H9 (cell line): Measurements from ENCODE around the gene SCEL. TPM values are rescaled to one million over a fixed set of nuclear protein-coding genes. Genes with fewer than 3 reads are reported as not detected.

Experiments
- DNase-seq: peaks from one replicate; pipeline ENCODE4 v3.0.0-alpha.2; 2017
- H2AFZ ChIP-seq: one replicate; pipeline ENCODE4 v1.6.1; 2013; ENCODE audit warnings: mild to moderate bottlenecking, low read length, control low read depth, moderate library complexity
- H2AK5ac ChIP-seq: 2 replicates; pipeline ENCODE4 v1.6.1; 2013; ENCODE audit warnings: low read length, control low read depth, mixed read lengths; ENCODE audit not compliant: insufficient read length
- H2BK120ac ChIP-seq: one replicate; pipeline ENCODE4 v1.6.1; 2013; ENCODE audit warnings: low read depth, mild to moderate bottlenecking, low read length, control low read depth, inconsistent platforms; ENCODE audit not compliant: poor library complexity, severe bottlenecking
- H2BK12ac ChIP-seq: 2 replicates; pipeline ENCODE4 v1.6.1; 2013; ENCODE audit warnings: low read length, control low read depth, mixed read lengths, low read depth; ENCODE audit not compliant: insufficient read length
- H2BK15ac ChIP-seq: 2 replicates; pipeline ENCODE4 v1.6.1; 2013; ENCODE audit warnings: low read depth, low read length, control low read depth
- H2BK20ac ChIP-seq: one replicate; pipeline ENCODE4 v1.6.1; 2013; ENCODE audit warnings: low read depth, mild to moderate bottlenecking, low read length, control low read depth, inconsistent platforms; ENCODE audit not compliant: poor library complexity, severe bottlenecking
- H2BK5ac ChIP-seq: 2 replicates; pipeline ENCODE4 v1.6.1; 2013; ENCODE audit warnings: low read length, control low read depth, mixed read lengths; ENCODE audit not compliant: insufficient read length
- H3K14ac ChIP-seq: 2 replicates; pipeline ENCODE4 v1.6.1; 2013; ENCODE audit warnings: low read length, control low read depth; ENCODE audit not compliant: insufficient read depth
- H3K18ac ChIP-seq: 2 replicates; pipeline ENCODE4 v1.6.1; 2013; ENCODE audit warnings: low read depth, mild to moderate bottlenecking, mixed read lengths, low read length, control low read depth; ENCODE audit not compliant: insufficient read length
- H3K23ac ChIP-seq: 2 replicates; pipeline ENCODE4 v1.6.1; 2013; ENCODE audit warnings: low read length, control low read depth, mixed read lengths, low read depth; ENCODE audit not compliant: insufficient read length
- H3K23me2 ChIP-seq: 2 replicates; pipeline ENCODE4 v1.6.1; 2013; ENCODE audit warnings: low read depth, mild to moderate bottlenecking, mixed read lengths, low read length, control low read depth; ENCODE audit not compliant: insufficient read length, poor library complexity, severe bottlenecking
- H3K27ac ChIP-seq: 2 replicates; pipeline ENCODE4 v1.5.1; 2013; ENCODE audit warnings: low read length, control low read depth, mixed read lengths, low read depth; ENCODE audit not compliant: insufficient read length
- H3K27me3 ChIP-seq: 2 replicates; pipeline ENCODE4 v1.6.1; 2013; ENCODE audit warnings: low read length, control low read depth, inconsistent platforms; ENCODE audit not compliant: insufficient read depth
- H3K4ac ChIP-seq: 2 replicates; pipeline ENCODE4 v1.6.1; 2013; ENCODE audit warnings: low read depth, mild to moderate bottlenecking, control low read depth, inconsistent platforms, low read length, moderate library complexity
- H3K4me1 ChIP-seq: 2 replicates; pipeline ENCODE4 v1.6.1; 2013; ENCODE audit warnings: low read length, control low read depth, inconsistent platforms; ENCODE audit not compliant: insufficient read depth
- H3K4me2 ChIP-seq: 2 replicates; pipeline ENCODE4 v1.6.1; 2013; ENCODE audit warnings: low read length, control low read depth, mixed read lengths; ENCODE audit not compliant: insufficient read length, insufficient read depth
- H3K56ac ChIP-seq: 2 replicates; pipeline ENCODE4 v1.6.1; 2013; ENCODE audit warnings: low read depth, mild to moderate bottlenecking, mixed read lengths, low read length, control low read depth; ENCODE audit not compliant: insufficient read length
- H3K79me1 ChIP-seq: 2 replicates; pipeline ENCODE4 v1.6.1; 2013; ENCODE audit warnings: low read depth, mild to moderate bottlenecking, moderate library complexity, low read length, control low read depth, inconsistent platforms; ENCODE audit not compliant: insufficient read depth, poor library complexity, severe bottlenecking
- H3K79me2 ChIP-seq: 2 replicates; pipeline ENCODE4 v1.6.1; 2013; ENCODE audit warnings: low read length, control low read depth, inconsistent platforms; ENCODE audit not compliant: insufficient read depth
- H3K9ac ChIP-seq: 2 replicates; pipeline ENCODE4 v1.6.1; 2013; ENCODE audit warnings: low read length, control low read depth, mixed read lengths; ENCODE audit not compliant: insufficient read length; ENCODE audit errors: extremely low read depth
- H3K9me3 ChIP-seq: one replicate; pipeline ENCODE4 v1.6.1; 2013; ENCODE audit warnings: low read depth, low read length, inconsistent platforms; ENCODE audit not compliant: control insufficient read depth
- H3T11ph ChIP-seq: one replicate; pipeline ENCODE4 v1.6.1; 2013; ENCODE audit warnings: mild to moderate bottlenecking, low read length, control low read depth, inconsistent platforms
- H4K20me1 ChIP-seq: one replicate; pipeline ENCODE4 v1.6.1; 2013; ENCODE audit not compliant: control insufficient read depth, insufficient read length, insufficient read depth
- H4K5ac ChIP-seq: 2 replicates; pipeline ENCODE4 v1.6.1; 2013; ENCODE audit warnings: low read depth, mild to moderate bottlenecking, mixed read lengths, low read length, control low read depth; ENCODE audit not compliant: insufficient read length
- H4K8ac ChIP-seq: replicated peaks from 2 replicates; pipeline ENCODE4 v1.6.1; 2013; ENCODE audit warnings: low read length, control low read depth, mixed read lengths, low read depth; ENCODE audit not compliant: insufficient read length
- H4K91ac ChIP-seq: 2 replicates; pipeline ENCODE4 v1.6.1; 2013; ENCODE audit warnings: low read depth, mild to moderate bottlenecking, moderate library complexity, mixed read lengths, low read length, control low read depth; ENCODE audit not compliant: insufficient read length
- H3K27ac Mint-ChIP-seq, 3 experiments: 2 replicates in 2 of 3; 3 replicates in 1 of 3; pipeline ENCODE4 v1.8.0; 2020 to 2021; ENCODE audit warnings: mixed read lengths in 3 of 3, mild to moderate bottlenecking in 1 of 3, moderate library complexity in 1 of 3
- H3K27me3 Mint-ChIP-seq: 2 replicates; pipeline ENCODE4 v1.8.0; 2021; ENCODE audit warnings: low read depth, mild to moderate bottlenecking, moderate library complexity, mixed read lengths
- H3K36me3 Mint-ChIP-seq, 3 experiments: 2 replicates in 2 of 3; 3 replicates in 1 of 3; pipeline ENCODE4 v1.8.0; 2020 to 2021; ENCODE audit warnings: low read depth in 3 of 3, mixed read lengths in 3 of 3; ENCODE audit not compliant: insufficient read depth in 1 of 3
- H3K4me1 Mint-ChIP-seq, 2 experiments: 2 replicates each; pipeline ENCODE4 v1.8.0; 2020; ENCODE audit warnings: mixed read lengths in 2 of 2
- H3K4me3 Mint-ChIP-seq, 2 experiments: 2 replicates in 1 of 2; 3 replicates in 1 of 2; pipeline ENCODE4 v1.8.0; 2020 to 2021; ENCODE audit warnings: mild to moderate bottlenecking in 2 of 2, mixed read lengths in 2 of 2, moderate library complexity in 1 of 2
- H3K9me3 Mint-ChIP-seq, 2 experiments: 2 replicates in 1 of 2; 3 replicates in 1 of 2; pipeline ENCODE4 v1.8.0; 2020; ENCODE audit warnings: mild to moderate bottlenecking in 2 of 2, mixed read lengths in 2 of 2, moderate library complexity in 1 of 2
- WGBS: extraction: QIAGEN DNeasy Blood & Tissue Kit; methylation state at CpG from one replicate; pipeline ENCODE4 v1.1.7; 2013; ENCODE audit warnings: missing lambda C conversion rate, low lambda C conversion rate, mixed read lengths; ENCODE audit not compliant: insufficient read length; ENCODE audit errors: extremely low coverage; 5-methylcytosine and 5-hydroxymethylcytosine counted together
- total RNA-seq: library from RNA; stranded (reverse); gene quantifications from 2 replicates; pipeline ENCODE4 v1.2.1, GENCODE V29; 2021
- TF ChIP-seq, protein P1 (sequence below): fragments of 200-600 bp; sonication (generic); conservative IDR thresholded peaks from 3 replicates; pipeline ENCODE4 v1.8.0; 2021; ENCODE audit warnings: antibody characterized with exemption, mild to moderate bottlenecking

Gene SCEL
- total RNA-seq, 1 experiment from 2014 or later: not detected

DNA sequence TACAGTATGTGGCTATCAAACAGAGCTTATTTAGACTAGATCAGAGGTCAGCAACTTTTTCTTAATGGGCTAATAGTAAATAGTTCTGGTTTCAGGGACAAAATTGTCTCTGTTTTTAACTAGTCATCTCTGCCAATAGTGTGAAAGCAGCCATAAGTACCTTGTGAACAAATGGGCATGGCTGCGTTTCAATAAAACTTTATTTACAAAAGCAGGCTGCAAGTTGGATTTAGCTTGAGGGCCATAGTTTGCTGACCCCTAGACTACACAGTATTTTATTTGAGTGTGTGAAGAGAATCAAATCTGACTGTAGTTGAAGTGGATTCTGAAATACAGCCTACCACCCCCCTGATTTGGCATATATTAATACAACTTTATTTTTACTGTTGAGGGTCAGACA lies 75.6 kb downstream of the SCEL start:
- no peak overlapping the region for H2AFZ ChIP-seq
- Mint-ChIP-seq H3K27ac (no peak overlapping the region), H3K9me3 (no peaks in the 10 kb centered on the region), H3K36me3 (no peaks in the 10 kb centered on the region), H3K4me3 (no peak overlapping the region), H3K27me3 (no peaks in the 10 kb centered on the region), H3K4me1 (peaks cover 3 to 8% of the 10 kb centered on the region in 2 experiments; a peak in 3 of 4 replicates)
- no peak overlapping the region for H3K14ac ChIP-seq
- no peaks in the 10 kb centered on the region for H3K79me1 ChIP-seq
- no peak overlapping the region for H3K18ac ChIP-seq
- H3K23ac ChIP-seq: no peak overlapping the region
- H2BK12ac ChIP-seq: no peak overlapping the region
- no peak overlapping the region for H3K9ac ChIP-seq
- no peaks in the 10 kb centered on the region for H3K4me1 ChIP-seq
- no peaks in the 10 kb centered on the region for H3K27me3 ChIP-seq
- no peaks in the 10 kb centered on the region for H3K79me2 ChIP-seq
- no peak overlapping the region for H2BK5ac ChIP-seq
- no peak overlapping the region for H3T11ph ChIP-seq
- H4K5ac ChIP-seq: no peak overlapping the region
- no peak overlapping the region for H3K4me2 ChIP-seq
- no peak overlapping the region for H2BK20ac ChIP-seq
- DNase-seq: no peak
- no peak overlapping the region for H3K4ac ChIP-seq
- no peaks in the 10 kb centered on the region for H3K23me2 ChIP-seq
- no peak overlapping the region for H2BK15ac ChIP-seq
- H4K20me1 ChIP-seq: no peaks in the 10 kb centered on the region
- no peak overlapping the region for H3K56ac ChIP-seq
- H2BK120ac ChIP-seq: no peak overlapping the region
- H4K8ac ChIP-seq: no peak overlapping the region
- no peak overlapping the region for H2AK5ac ChIP-seq
- H4K91ac ChIP-seq: no peak overlapping the region
- WGBS: no CpG with 5 or more reads among the region's 1 CpG
- H3K27ac ChIP-seq: no peak overlapping the region
- TF ChIP-seq, protein P1, sequence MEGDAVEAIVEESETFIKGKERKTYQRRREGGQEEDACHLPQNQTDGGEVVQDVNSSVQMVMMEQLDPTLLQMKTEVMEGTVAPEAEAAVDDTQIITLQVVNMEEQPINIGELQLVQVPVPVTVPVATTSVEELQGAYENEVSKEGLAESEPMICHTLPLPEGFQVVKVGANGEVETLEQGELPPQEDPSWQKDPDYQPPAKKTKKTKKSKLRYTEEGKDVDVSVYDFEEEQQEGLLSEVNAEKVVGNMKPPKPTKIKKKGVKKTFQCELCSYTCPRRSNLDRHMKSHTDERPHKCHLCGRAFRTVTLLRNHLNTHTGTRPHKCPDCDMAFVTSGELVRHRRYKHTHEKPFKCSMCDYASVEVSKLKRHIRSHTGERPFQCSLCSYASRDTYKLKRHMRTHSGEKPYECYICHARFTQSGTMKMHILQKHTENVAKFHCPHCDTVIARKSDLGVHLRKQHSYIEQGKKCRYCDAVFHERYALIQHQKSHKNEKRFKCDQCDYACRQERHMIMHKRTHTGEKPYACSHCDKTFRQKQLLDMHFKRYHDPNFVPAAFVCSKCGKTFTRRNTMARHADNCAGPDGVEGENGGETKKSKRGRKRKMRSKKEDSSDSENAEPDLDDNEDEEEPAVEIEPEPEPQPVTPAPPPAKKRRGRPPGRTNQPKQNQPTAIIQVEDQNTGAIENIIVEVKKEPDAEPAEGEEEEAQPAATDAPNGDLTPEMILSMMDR: no peak
- no peaks in the 10 kb centered on the region for H3K9me3 ChIP-seq
